IPS-20b (cell line): Measurements from ENCODE around the gene PGBD2.
"Not testable (repeated sequence)": the region's sequence is repeated elsewhere in the genome, so short reads cannot be mapped to it uniquely, and the experiment has no call there.

Source experiments
- H3K27ac ChIP-seq: one replicate; pipeline ENCODE4 v1.5.1; 2013; ENCODE audit warnings: low read length
- H3K27me3 ChIP-seq: 2 replicates; pipeline ENCODE4 v1.6.1; 2013; ENCODE audit warnings: mild to moderate bottlenecking, low read length, inconsistent platforms; ENCODE audit not compliant: insufficient read depth
- H3K36me3 ChIP-seq: 2 replicates; pipeline ENCODE4 v1.6.1; 2013; ENCODE audit warnings: low read depth, mild to moderate bottlenecking, inconsistent platforms, low read length, moderate library complexity; ENCODE audit not compliant: insufficient read depth
- H3K4me1 ChIP-seq: 2 replicates; pipeline ENCODE4 v1.6.1; 2013; ENCODE audit warnings: mild to moderate bottlenecking, control low read depth, inconsistent platforms, low read length, moderate library complexity; ENCODE audit not compliant: insufficient read depth
- H3K4me3 ChIP-seq: 2 replicates; pipeline ENCODE4 v1.5.1; 2013; ENCODE audit warnings: mild to moderate bottlenecking, low read length, inconsistent platforms
- H3K9ac ChIP-seq: 2 replicates; pipeline ENCODE4 v1.6.1; 2013; ENCODE audit warnings: low read depth, mild to moderate bottlenecking, inconsistent platforms, low read length, moderate library complexity
- H3K9me3 ChIP-seq: 2 replicates; pipeline ENCODE4 v1.6.1; 2013; ENCODE audit warnings: mild to moderate bottlenecking, low read depth, low read length, inconsistent platforms; ENCODE audit not compliant: insufficient read depth

PGBD2 gene

GRCh38 chr1:248871837-248872401 lies 34.1 kb upstream of the PGBD2 start:
- H3K4me3 ChIP-seq: peak overlapping the region; percentile 99; the same call in 1 of the 2 replicates
- no peaks in the 10 kb centered on the region for H3K27me3 ChIP-seq
- no peaks in the 10 kb centered on the region for H3K4me1 ChIP-seq
- H3K9ac ChIP-seq: no peak overlapping the region
- H3K27ac ChIP-seq: no peak overlapping the region
- H3K36me3 ChIP-seq: no peaks in the 10 kb centered on the region
- H3K9me3 ChIP-seq: no peaks in the 10 kb centered on the region

- Histone ChIP-seq H3K9me3 (no peaks in the 10 kb centered on the region), H3K4me1 (no peaks in the 10 kb centered on the region), H3K9ac (peak overlapping the region; percentile 87), H3K4me3 (peak overlapping the region; percentile 99), H3K36me3 (no peaks in the 10 kb centered on the region), H3K27me3 (no peaks in the 10 kb centered on the region), H3K27ac (no peak overlapping the region)
These were observed 33.2 kb upstream of the PGBD2 start for GRCh38 chr1:248872752-248873408.

- no peaks in the 10 kb centered on the region for H3K9me3 ChIP-seq
- no peaks in the 10 kb centered on the region for H3K27me3 ChIP-seq
- peak overlapping the region; percentile 87 for H3K9ac ChIP-seq
- H3K27ac ChIP-seq: no peak overlapping the region
- H3K4me1 ChIP-seq: no peaks in the 10 kb centered on the region
- H3K36me3 ChIP-seq: no peaks in the 10 kb centered on the region
- H3K4me3 ChIP-seq: peak overlapping the region; percentile 99
These were observed 32.5 kb upstream of the PGBD2 start for GRCh38 chr1:248873409-248873992.

- no peak overlapping the region for H3K27ac ChIP-seq
- no peaks in the 10 kb centered on the region for H3K4me1 ChIP-seq
These were observed 32.0 kb upstream of the PGBD2 start for GRCh38 chr1:248873993-248874533.

GRCh38 chr1:248881261-248881660 lies 24.8 kb upstream of the PGBD2 start:
- Histone ChIP-seq H3K4me3 (no peak overlapping the region), H3K9me3 (no peaks in the 10 kb centered on the region), H3K36me3 (no peaks in the 10 kb centered on the region), H3K27me3 (no peaks in the 10 kb centered on the region), H3K4me1 (peaks cover 6% of the 10 kb centered on the region; the same call in 1 of the 2 replicates), H3K27ac (no peak overlapping the region), H3K9ac (no peak overlapping the region)

More at GRCh38 chr1:248873993-248874533, 32.0 kb upstream of the PGBD2 start:
- Histone ChIP-seq H3K9me3 (no peaks in the 10 kb centered on the region), H3K27me3 (no peaks in the 10 kb centered on the region), H3K4me3 (peak overlapping the region; percentile 99), H3K9ac (peak overlapping the region; percentile 66; the same call in 1 of the 2 replicates), H3K36me3 (no peaks in the 10 kb centered on the region)

- not testable (repeated sequence) for H3K9me3 ChIP-seq, H3K36me3 ChIP-seq, H3K27ac ChIP-seq, H3K27me3 ChIP-seq, H3K9ac ChIP-seq, H3K4me3 ChIP-seq, H3K4me1 ChIP-seq
These were observed 23.6 kb upstream of the PGBD2 start for GRCh38 chr1:248882427-248882826.

- Histone ChIP-seq H3K4me1 (peaks cover 8% of the 10 kb centered on the region; the same call in 1 of the 2 replicates), H3K27me3 (no peaks in the 10 kb centered on the region), H3K9me3 (no peaks in the 10 kb centered on the region), H3K36me3 (no peaks in the 10 kb centered on the region), H3K27ac (no peak overlapping the region), H3K4me3 (no peak overlapping the region), H3K9ac (no peak overlapping the region)
These were observed 21.3 kb upstream of the PGBD2 start for GRCh38 chr1:248884632-248885295.

GRCh38 chr1:248885646-248886045 lies 20.4 kb upstream of the PGBD2 start:
- no peaks in the 10 kb centered on the region for H3K36me3 ChIP-seq
- peaks cover 8% of the 10 kb centered on the region; the same call in 1 of the 2 replicates for H3K4me1 ChIP-seq
- no peak overlapping the region for H3K9ac ChIP-seq
- H3K27ac ChIP-seq: no peak overlapping the region
- no peak overlapping the region for H3K4me3 ChIP-seq
- no peaks in the 10 kb centered on the region for H3K9me3 ChIP-seq
- H3K27me3 ChIP-seq: no peaks in the 10 kb centered on the region

- peaks cover 8% of the 10 kb centered on the region; the same call in 1 of the 2 replicates for H3K4me1 ChIP-seq
- H3K36me3 ChIP-seq: no peaks in the 10 kb centered on the region
- H3K9me3 ChIP-seq: no peaks in the 10 kb centered on the region
- H3K9ac ChIP-seq: peak overlapping the region; percentile 8; the same call in 1 of the 2 replicates
- H3K27ac ChIP-seq: no peak overlapping the region
- no peaks in the 10 kb centered on the region for H3K27me3 ChIP-seq
- no peak overlapping the region for H3K4me3 ChIP-seq
These were observed 19.7 kb upstream of the PGBD2 start for GRCh38 chr1:248886237-248886895.

- not testable (repeated sequence) for H3K27ac ChIP-seq, H3K9ac ChIP-seq, H3K27me3 ChIP-seq, H3K4me3 ChIP-seq, H3K36me3 ChIP-seq, H3K4me1 ChIP-seq, H3K9me3 ChIP-seq
These were observed 16.2 kb upstream of the PGBD2 start for GRCh38 chr1:248889914-248890243.
